HepG2 (cell line): ENCODE data around the gene WDFY1. TPM values are rescaled to one million over a fixed set of nuclear protein-coding genes. Genes with fewer than 3 reads are reported as not detected.

Experiments
- CCAR2 ChIP-seq: fragments of 200-400 bp; formaldehyde crosslinking; optimal IDR thresholded peaks from 2 replicates; pipeline ENCODE3; 2018; ENCODE audit warnings: low read depth, mild to moderate bottlenecking, low read length, moderate library complexity
- HNF1B ChIP-seq: sonication (generic); formaldehyde crosslinking; IDR thresholded peaks from 2 replicates; pipeline ENCODE4 v1.5.1; 2020; ENCODE audit warnings: mild to moderate bottlenecking, moderate library complexity, missing genetic modification reagents
- JUND ChIP-seq: sonication (generic); formaldehyde crosslinking; IDR thresholded peaks from 2 replicates; pipeline ENCODE4 v1.8.0; 2022; ENCODE audit warnings: mild to moderate bottlenecking, missing genetic modification reagents
- MAZ ChIP-seq, 2 experiments: sonication (generic) in 1 of 2; formaldehyde crosslinking in 1 of 2; IDR thresholded peaks; 2 replicates each; pipeline versions ENCODE4 v1.5.0 to v1.6.1; 2012 to 2020; ENCODE audit warnings: low read depth in 2 of 2, mild to moderate bottlenecking in 2 of 2, borderline replicate concordance in 1 of 2, improper control_type of control experiment in 1 of 2, low read length in 1 of 2, missing genetic modification reagents in 1 of 2, moderate library complexity in 1 of 2
- NFYC ChIP-seq: IDR thresholded peaks from 2 replicates; pipeline ENCODE4 v1.6.1; 2016; ENCODE audit warnings: missing genetic modification reagents, missing compliant biosample characterization
- SIN3B ChIP-seq: fragments of 150-350 bp; IDR thresholded peaks from 2 replicates; pipeline ENCODE4 v1.6.1; 2014; ENCODE audit warnings: low read length
- SSRP1 ChIP-seq: IDR thresholded peaks from 2 replicates; pipeline ENCODE4 v1.6.1; 2016; ENCODE audit warnings: control low read depth
- TSC22D2 ChIP-seq: sonication (generic); formaldehyde crosslinking; IDR thresholded peaks from 2 replicates; pipeline ENCODE4 v1.5.1; 2020; ENCODE audit warnings: missing genetic modification reagents, mild to moderate bottlenecking, borderline replicate concordance
- XRCC5 ChIP-seq: fragments of 200-400 bp; formaldehyde crosslinking; optimal IDR thresholded peaks from 2 replicates; pipeline ENCODE3; 2017; ENCODE audit warnings: mild to moderate bottlenecking, low read length
- ZFP36L1 ChIP-seq: sonication (generic); formaldehyde crosslinking; IDR thresholded peaks from 2 replicates; pipeline ENCODE4 v1.8.0; 2022; ENCODE audit warnings: mild to moderate bottlenecking, missing genetic modification reagents, moderate library complexity
- ZNF235 ChIP-seq: sonication (generic); formaldehyde crosslinking; IDR thresholded peaks from 2 replicates; pipeline ENCODE4 v1.8.1; 2023; ENCODE audit warnings: mild to moderate bottlenecking, missing genetic modification reagents, borderline replicate concordance
- ZNF484 ChIP-seq: sonication (generic); formaldehyde crosslinking; IDR thresholded peaks from 2 replicates; pipeline ENCODE4 v1.5.1; 2020; ENCODE audit warnings: mild to moderate bottlenecking, low read depth, missing genetic modification reagents, borderline replicate concordance
- ZNF569 ChIP-seq: sonication (generic); formaldehyde crosslinking; IDR thresholded peaks from 2 replicates; pipeline ENCODE4 v1.5.0; 2020; ENCODE audit warnings: mild to moderate bottlenecking, missing genetic modification reagents, moderate library complexity, borderline replicate concordance
- ZNF609 ChIP-seq: sonication (generic); formaldehyde crosslinking; IDR thresholded peaks from 2 replicates; pipeline ENCODE4 v1.4.0; 2020; ENCODE audit warnings: mild to moderate bottlenecking, missing genetic modification reagents, borderline replicate concordance
- ZNF614 ChIP-seq: IDR thresholded peaks from 2 replicates; pipeline ENCODE4 v1.6.1; 2018; ENCODE audit warnings: missing biosample characterization, missing genetic modification reagents, inconsistent platforms, borderline replicate concordance
- ZNF850 ChIP-seq: sonication (generic); formaldehyde crosslinking; conservative IDR thresholded peaks from 2 replicates; pipeline ENCODE4 v1.9.0; 2021; ENCODE audit warnings: mild to moderate bottlenecking, missing genetic modification reagents
- ZXDC ChIP-seq: sonication (generic); formaldehyde crosslinking; IDR thresholded peaks from 2 replicates; pipeline ENCODE4 v1.5.0; 2020; ENCODE audit warnings: mild to moderate bottlenecking, missing genetic modification reagents
- polyA plus RNA-seq, 8 experiments: library from polyadenylated mRNA; depleted of rRNA in 3 of 8; stranded (reverse) in 7 of 8; unstranded in 1 of 8; fragments of >200 nt; fragmentation: Illumina TruSeq in 4 of 8; extraction: Trizol in 4 of 8; gene quantifications; 2 replicates each; pipeline versions ENCODE4 v1.2.1 to v1.2.3, GENCODE V29; 2011 to 2016; ENCODE audit warnings: low read depth in 4 of 8, missing spikeins in 1 of 8, mixed read lengths in 1 of 8; ENCODE audit not compliant: insufficient read depth in 1 of 8
- total RNA-seq, 5 experiments: library from RNA; depleted of rRNA; stranded (reverse); fragments of >200 nt; fragmentation: Illumina TruSeq; extraction: Trizol; gene quantifications; 2 replicates each; pipeline ENCODE4 v1.2.3, GENCODE V29; 2016; ENCODE audit warnings: low read depth in 1 of 5

WDFY1 gene
- total and polyA plus RNA-seq, 2 of the 13 experiments (the other 11 are each of a cell fraction or from before 2014, with no cell fraction given), result 77.0 to 78.4 TPM

- no peak for TF ChIP-seq CCAR2
- 0 out of 2 replicates have a peak, but pooled peaks have one; percentile 28 for TF ChIP-seq ZNF850 (CRISPR knock-in tag)
- TF ChIP-seq ZNF609 (CRISPR knock-in tag), result no peak
- TF ChIP-seq ZNF614 (CRISPR knock-in tag), result peak; percentile 43; the same call in 1 of the 2 replicates
- peak; percentile 86; the same call in 1 of the 2 replicates for TF ChIP-seq TSC22D2 (CRISPR knock-in tag)
- TF ChIP-seq ZNF484 (CRISPR knock-in tag), result no peak
- peak; percentile 39; the same call in 1 of the 2 replicates for TF ChIP-seq NFYC
- no peak for TF ChIP-seq SIN3B
- no peak for TF ChIP-seq JUND (CRISPR knock-in tag)
- TF ChIP-seq ZFP36L1 (CRISPR knock-in tag), result peak; percentile 80; the same call in 1 of the 2 replicates
- no peak for TF ChIP-seq ZNF235 (CRISPR knock-in tag)
- TF ChIP-seq HNF1B (CRISPR knock-in tag), result no peak
- peak; percentile 22; the same call in 1 of the 2 replicates for TF ChIP-seq ZXDC
- peak; percentile 66 for TF ChIP-seq XRCC5
- TF ChIP-seq SSRP1, result no peak
- 0 out of 2 replicates have a peak, but pooled peaks have one; percentile 56 for TF ChIP-seq MAZ (IDR thresholded peaks at IDR 0.05; ENCODE audit: borderline replicate concordance, low read depth, low read length)
- no peak for TF ChIP-seq MAZ (CRISPR knock-in tag; IDR thresholded peaks at IDR 0.05; ENCODE audit: low read depth)
- TF ChIP-seq ZNF569 (CRISPR knock-in tag), result no peak
These were observed 901 bp downstream of the WDFY1 start (continued) for GRCh38 chr2:223944166-223944702.
